ENCODE measurements around the gene NISCH. TPM values are rescaled to one million over a fixed set of nuclear protein-coding genes. Genes with fewer than 3 reads are reported as not detected.

Gene NISCH
- total and polyA plus RNA-seq, 2 donors (not counting 1 experiment from before 2014, with no cell fraction given): 130 to 169 TPM

DNA sequence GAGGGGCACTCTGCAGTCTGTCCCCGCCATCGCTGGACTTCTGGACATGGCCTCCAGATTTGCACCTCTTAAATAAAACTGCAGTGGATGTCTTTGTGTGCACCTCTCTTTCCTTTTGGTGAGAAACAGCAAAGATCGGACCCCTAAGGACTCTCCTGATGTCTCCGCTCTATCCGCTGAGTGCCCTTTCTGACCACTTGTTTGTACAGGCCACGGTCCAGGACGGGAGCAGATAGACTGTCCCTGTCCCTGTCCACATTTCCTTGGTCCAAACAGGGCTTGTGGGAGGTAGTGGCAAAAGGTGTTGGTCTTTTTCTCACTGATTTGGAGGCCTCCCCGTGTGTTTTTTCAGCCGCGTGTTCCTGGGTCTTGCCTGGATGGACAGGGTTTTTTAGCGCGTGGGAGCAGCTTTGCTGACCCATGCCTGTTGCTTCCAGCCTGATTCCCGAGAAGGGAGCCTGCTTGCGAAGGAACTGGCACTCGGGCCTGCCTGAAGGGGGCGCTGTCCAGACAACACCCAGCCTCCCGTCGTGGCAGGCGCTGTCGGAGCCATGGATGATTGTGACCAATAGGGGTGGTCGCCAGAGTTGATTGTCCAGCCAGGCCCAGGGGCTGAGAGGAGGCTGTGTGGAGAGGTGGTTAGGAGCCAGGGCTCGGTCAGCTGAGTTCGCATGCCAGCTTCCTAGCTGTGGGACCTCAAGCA lies 26.6 kb downstream of the NISCH start:
- ChIA-PET POLR2A (no interaction called here), CTCF (interaction anchor here (0.6 kb wide), 1 partner anchor 195 kb away, joined by 3 read pairs; no protein-coding TSS in a partner anchor)
- H3K9ac ChIP-seq (ENCODE audit: low read length): no peak overlapping the region
- TF ChIP-seq, protein P1, sequence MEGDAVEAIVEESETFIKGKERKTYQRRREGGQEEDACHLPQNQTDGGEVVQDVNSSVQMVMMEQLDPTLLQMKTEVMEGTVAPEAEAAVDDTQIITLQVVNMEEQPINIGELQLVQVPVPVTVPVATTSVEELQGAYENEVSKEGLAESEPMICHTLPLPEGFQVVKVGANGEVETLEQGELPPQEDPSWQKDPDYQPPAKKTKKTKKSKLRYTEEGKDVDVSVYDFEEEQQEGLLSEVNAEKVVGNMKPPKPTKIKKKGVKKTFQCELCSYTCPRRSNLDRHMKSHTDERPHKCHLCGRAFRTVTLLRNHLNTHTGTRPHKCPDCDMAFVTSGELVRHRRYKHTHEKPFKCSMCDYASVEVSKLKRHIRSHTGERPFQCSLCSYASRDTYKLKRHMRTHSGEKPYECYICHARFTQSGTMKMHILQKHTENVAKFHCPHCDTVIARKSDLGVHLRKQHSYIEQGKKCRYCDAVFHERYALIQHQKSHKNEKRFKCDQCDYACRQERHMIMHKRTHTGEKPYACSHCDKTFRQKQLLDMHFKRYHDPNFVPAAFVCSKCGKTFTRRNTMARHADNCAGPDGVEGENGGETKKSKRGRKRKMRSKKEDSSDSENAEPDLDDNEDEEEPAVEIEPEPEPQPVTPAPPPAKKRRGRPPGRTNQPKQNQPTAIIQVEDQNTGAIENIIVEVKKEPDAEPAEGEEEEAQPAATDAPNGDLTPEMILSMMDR (IDR thresholded peaks at IDR 0.05): peak; percentile 37
- no peak for TF ChIP-seq EZH2 (IDR thresholded peaks at IDR 0.05; ENCODE audit: borderline replicate concordance, insufficient read depth, low read depth, low read length, poor library complexity, severe bottlenecking)
- no peaks in the 10 kb centered on the region for H4K20me1 ChIP-seq (ENCODE audit: control insufficient read depth, insufficient read depth, low read length, poor library complexity, severe bottlenecking)
- no peak overlapping the region for H3K4me3 Mint-ChIP-seq
- no peak overlapping the region for H3K27ac ChIP-seq (ENCODE audit: low read length in 2 of 2)
- H3K27me3 Mint-ChIP-seq: no peaks in the 10 kb centered on the region
- ATAC-seq (ENCODE audit: low read depth) (no peak), DNase-seq (no peak)
- no peaks in the 10 kb centered on the region for H3K4me1 Mint-ChIP-seq
- peaks cover 2 to 71% of the 10 kb centered on the region in 2 experiments for H3K36me3 ChIP-seq (replicated peaks in 1 of 2; ENCODE audit: control extremely low read depth in 1 of 2, control insufficient read depth in 1 of 2, extremely low read depth in 1 of 2, insufficient read depth in 2 of 2, low read length in 1 of 2)
- no peak overlapping the region for H3K27ac Mint-ChIP-seq
- no peaks in the 10 kb centered on the region for H3K27me3 ChIP-seq (replicated peaks in 1 of 4; ENCODE audit: control extremely low read depth in 1 of 4, control insufficient read depth in 3 of 4, insufficient read depth in 4 of 4, low read length in 3 of 4)
- no peaks in the 10 kb centered on the region for H3K9me3 ChIP-seq (ENCODE audit: control extremely low read depth in 1 of 3, control insufficient read depth in 2 of 3, insufficient read depth in 1 of 3, low read length in 2 of 3)
- no peaks in the 10 kb centered on the region for H3K9me3 Mint-ChIP-seq (ENCODE audit: insufficient read depth)
- H2AFZ ChIP-seq (ENCODE audit: insufficient read depth, low read depth, low read length, poor library complexity, severe bottlenecking): no peak overlapping the region
- no peak overlapping the region for H3K4me3 ChIP-seq (ENCODE audit: control extremely low read depth in 1 of 5, extremely low read depth in 1 of 5, insufficient read depth in 1 of 5, low read depth in 2 of 5, low read length in 4 of 5)
- 95% methylated on average over 20 of the region's 23 CpGs for WGBS (ENCODE audit: insufficient coverage)
- intact Hi-C loops (cut with micrococcal nuclease): no loop called here
- H3K79me2 ChIP-seq (ENCODE audit: control insufficient read depth, insufficient read depth, low read length): no peaks in the 10 kb centered on the region
- no peaks in the 10 kb centered on the region for H3K4me1 ChIP-seq (ENCODE audit: control insufficient read depth in 2 of 2, insufficient read depth in 2 of 2, low read length in 2 of 2)
- no peak overlapping the region for H3K4me2 ChIP-seq (replicated peaks; ENCODE audit: low read depth, low read length, poor library complexity, severe bottlenecking)

DNA sequence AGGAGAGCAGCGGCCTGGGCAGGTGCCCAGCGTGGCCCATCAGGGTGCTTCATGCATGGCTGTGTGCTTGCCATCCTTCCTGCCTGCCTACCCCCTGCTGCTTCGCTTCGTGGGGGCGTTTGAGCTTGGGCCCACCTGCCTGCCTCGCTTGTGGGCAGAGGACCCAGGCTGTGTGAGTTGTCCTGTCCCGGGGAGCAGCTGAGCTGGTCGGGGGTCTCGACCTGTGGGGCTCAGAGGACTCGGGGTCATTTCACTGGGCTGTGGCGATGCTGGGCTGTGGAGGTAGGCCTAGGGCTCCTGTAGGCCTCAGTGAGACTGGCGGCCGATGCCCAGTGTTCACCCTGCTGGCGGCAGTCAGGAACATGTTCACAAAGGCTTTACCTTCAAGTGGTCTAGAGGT lies 27.7 kb downstream of the NISCH start:
- ChIA-PET POLR2A (no interaction called here), CTCF (no interaction called here)
- H3K4me3 Mint-ChIP-seq: no peak overlapping the region
- no peak overlapping the region for H3K27ac Mint-ChIP-seq
- Histone ChIP-seq H4K20me1 (ENCODE audit: control insufficient read depth, insufficient read depth, low read length, poor library complexity, severe bottlenecking) (no peaks in the 10 kb centered on the region), H3K79me2 (ENCODE audit: control insufficient read depth, insufficient read depth, low read length) (no peaks in the 10 kb centered on the region), H3K4me2 (replicated peaks; ENCODE audit: low read depth, low read length, poor library complexity, severe bottlenecking) (no peak overlapping the region), H3K4me3 (ENCODE audit: control extremely low read depth in 1 of 5, extremely low read depth in 1 of 5, insufficient read depth in 1 of 5, low read depth in 2 of 5, low read length in 4 of 5) (no peak overlapping the region), H3K9ac (ENCODE audit: low read length) (no peak overlapping the region), H3K27me3 (replicated peaks in 1 of 4; ENCODE audit: control extremely low read depth in 1 of 4, control insufficient read depth in 3 of 4, insufficient read depth in 4 of 4, low read length in 3 of 4) (no peaks in the 10 kb centered on the region), H3K36me3 (replicated peaks in 1 of 2; ENCODE audit: control extremely low read depth in 1 of 2, control insufficient read depth in 1 of 2, extremely low read depth in 1 of 2, insufficient read depth in 2 of 2, low read length in 1 of 2) (peaks cover 2 to 68% of the 10 kb centered on the region in 2 experiments), H3K4me1 (ENCODE audit: control insufficient read depth in 2 of 2, insufficient read depth in 2 of 2, low read length in 2 of 2) (no peaks in the 10 kb centered on the region), H3K27ac (ENCODE audit: low read length in 2 of 2) (no peak overlapping the region), H2AFZ (ENCODE audit: insufficient read depth, low read depth, low read length, poor library complexity, severe bottlenecking) (no peak overlapping the region), H3K9me3 (ENCODE audit: control extremely low read depth in 1 of 3, control insufficient read depth in 2 of 3, insufficient read depth in 1 of 3, low read length in 2 of 3) (no peaks in the 10 kb centered on the region)
- TF ChIP-seq EZH2 (IDR thresholded peaks at IDR 0.05; ENCODE audit: borderline replicate concordance, insufficient read depth, low read depth, low read length, poor library complexity, severe bottlenecking): no peak
- TF ChIP-seq, protein P1 (IDR thresholded peaks at IDR 0.05): no peak
- intact Hi-C loops (cut with micrococcal nuclease): no loop called here
- no peaks in the 10 kb centered on the region for H3K4me1 Mint-ChIP-seq
- H3K9me3 Mint-ChIP-seq (ENCODE audit: insufficient read depth): no peaks in the 10 kb centered on the region
- DNase-seq (no peak), ATAC-seq (ENCODE audit: low read depth) (no peak)
- no peaks in the 10 kb centered on the region for H3K27me3 Mint-ChIP-seq
- 91% methylated on average over 14 of the region's 14 CpGs for WGBS (ENCODE audit: insufficient coverage)
